Daoy (cell line): ENCODE results near the gene TBPL2. TPM values are rescaled to one million over a fixed set of nuclear protein-coding genes. Genes with fewer than 3 reads are reported as not detected.
A peak's percentile ranks its signal among the peaks of the same experiment; 100 is the strongest.
"Not testable (repeated sequence)": the region's sequence is repeated elsewhere in the genome, so short reads cannot be mapped to it uniquely, and the experiment has no call there.

Experiments
- DNase-seq: peaks from one replicate; pipeline ENCODE4 v3.0.0-alpha.2; 2015; ENCODE audit warnings: low read depth
- total RNA-seq: library from RNA; depleted of rRNA; stranded (reverse); fragments of >200 nt; shearing (Covaris generic); gene quantifications from 2 replicates; pipeline ENCODE4 v1.2.3, GENCODE V29; 2014; rRNA removed

The TBPL2 gene
- total RNA-seq = not detected in 2 replicates

DNA sequence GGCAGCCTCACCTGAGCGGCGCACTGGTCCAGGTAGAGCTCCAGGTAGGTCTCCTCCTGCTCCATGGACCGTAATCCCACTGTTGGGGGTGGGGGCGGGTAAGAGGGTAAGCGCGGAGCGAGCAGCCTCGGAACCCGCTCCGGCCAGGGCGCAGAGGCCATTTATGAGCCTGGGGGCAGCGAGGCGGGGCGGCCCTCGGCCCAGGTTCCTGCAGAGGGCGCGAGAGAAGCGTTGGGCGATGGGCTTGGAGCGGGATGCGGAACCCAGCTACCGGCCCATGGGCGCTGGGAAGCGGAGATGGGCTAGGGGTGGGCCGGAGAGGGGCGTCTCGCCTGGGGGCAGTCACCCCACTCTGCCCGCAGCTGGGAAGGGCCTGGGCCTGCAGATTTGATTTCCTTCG is at the start of gene TBPL2:
TBPL2 (minus strand) TSS at position 232 of the 400 bp plus-strand sequence; CDS start at position 65, 167 bp downstream.
- DNase-seq = no peak

DNA sequence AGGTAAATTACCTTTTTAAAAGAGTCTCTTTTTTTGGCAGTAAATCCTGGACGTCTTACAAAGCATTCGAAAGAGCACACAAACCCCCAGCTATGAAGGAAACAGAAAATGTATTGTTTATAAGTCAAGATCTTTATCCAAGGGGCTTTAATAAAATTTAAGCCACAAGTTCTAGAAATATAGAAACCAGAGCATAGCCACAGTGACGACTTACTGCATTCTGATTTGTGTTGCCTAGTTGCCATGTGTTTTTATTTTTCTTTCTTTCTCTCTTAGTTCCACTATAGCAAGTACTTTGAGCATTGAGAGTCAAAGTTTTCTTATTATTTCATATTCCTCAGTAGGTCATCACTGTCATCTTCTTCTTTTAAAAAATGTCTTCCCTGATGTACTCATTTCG is 47.8 kb upstream of the TBPL2 start:
- no peak for DNase-seq

DNA sequence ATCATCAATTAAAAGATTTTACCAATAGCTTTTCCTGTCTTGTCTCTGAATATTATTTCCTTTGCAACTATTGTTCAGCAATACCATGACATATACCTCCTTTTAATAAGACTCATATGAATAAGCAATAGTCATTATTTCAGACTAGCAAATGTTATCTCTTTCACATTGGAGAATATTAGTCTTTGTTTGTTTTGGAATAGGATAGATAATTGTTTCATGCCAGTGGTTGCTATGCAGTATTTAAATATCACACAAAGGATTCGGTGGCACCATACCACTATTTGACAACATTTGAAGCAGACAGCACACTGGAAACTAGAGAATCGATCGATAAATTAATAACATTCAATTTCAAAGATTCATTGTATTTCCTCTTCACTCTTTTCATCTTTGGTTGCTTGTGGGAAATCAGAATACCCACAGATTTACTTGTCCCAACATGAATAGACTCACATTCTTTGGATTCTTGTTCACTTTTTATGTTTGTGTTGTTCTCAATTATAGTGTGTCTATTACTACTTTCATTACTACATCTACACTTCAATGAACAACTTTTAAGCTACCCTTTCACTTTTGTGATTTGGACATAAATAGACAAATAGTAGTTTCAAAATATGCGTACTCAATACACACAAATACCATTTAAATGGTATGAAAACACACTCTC is 42.7 kb upstream of the TBPL2 start:
- no peak for DNase-seq

DNA sequence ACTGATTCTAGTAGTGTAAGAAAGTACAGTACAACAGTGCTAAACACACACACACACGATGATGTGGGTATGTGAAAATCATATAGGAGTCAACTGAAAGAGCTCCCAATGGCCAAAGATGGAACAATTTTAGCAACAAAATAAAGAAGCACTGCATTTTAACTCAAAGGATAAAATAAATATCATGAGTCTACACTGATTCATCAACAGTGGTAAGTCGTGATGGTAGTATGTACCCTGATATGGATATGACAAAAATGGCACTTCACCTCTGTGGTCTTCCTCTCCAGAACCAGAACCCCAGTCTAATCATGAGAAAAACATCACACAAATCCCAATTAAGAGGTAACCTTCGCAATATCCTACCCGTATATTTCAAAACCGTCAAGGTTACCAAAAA is 41.4 kb upstream of the TBPL2 start:
- DNase-seq = no peak

DNA sequence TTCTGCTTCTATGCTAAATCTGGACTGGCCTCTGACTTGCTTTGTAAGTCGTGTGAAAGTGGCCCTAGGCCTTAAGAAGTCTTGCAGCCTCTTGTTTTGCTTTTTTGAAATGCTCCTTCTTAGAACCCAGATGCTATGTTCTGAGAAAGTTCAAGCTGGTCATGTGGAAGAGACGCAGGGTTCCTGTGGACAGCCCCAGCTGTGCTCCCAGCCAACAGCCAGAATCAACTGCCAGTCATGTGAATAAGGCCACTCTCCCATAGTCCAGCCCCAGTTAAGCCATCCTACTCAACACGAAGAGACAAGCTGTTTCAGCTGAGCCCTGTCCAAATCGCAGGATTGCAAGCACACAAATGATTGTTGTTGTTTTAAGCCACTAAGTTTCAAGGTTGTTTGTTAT is 37.3 kb upstream of the TBPL2 start:
- no peak for DNase-seq

DNA sequence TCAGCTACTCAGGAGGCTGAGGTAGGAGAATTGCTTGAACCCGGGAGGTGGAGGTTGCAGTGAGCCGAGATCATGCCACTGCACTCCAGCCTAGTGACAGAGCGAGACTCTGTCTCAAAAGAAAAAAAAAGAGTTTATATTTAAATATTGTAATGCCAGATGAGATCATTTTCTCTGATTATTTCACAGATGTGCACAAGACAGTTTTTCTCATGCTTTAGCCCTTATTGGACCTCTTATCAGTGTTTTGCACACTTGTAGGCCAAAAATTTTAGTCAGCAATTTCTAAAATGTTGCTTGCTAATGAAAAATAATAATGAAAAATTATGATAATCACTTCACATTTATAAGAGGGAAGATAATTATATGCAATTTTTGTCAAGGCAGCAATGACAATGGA is 36.0 kb upstream of the TBPL2 start:
- not testable (repeated sequence) for DNase-seq

DNA sequence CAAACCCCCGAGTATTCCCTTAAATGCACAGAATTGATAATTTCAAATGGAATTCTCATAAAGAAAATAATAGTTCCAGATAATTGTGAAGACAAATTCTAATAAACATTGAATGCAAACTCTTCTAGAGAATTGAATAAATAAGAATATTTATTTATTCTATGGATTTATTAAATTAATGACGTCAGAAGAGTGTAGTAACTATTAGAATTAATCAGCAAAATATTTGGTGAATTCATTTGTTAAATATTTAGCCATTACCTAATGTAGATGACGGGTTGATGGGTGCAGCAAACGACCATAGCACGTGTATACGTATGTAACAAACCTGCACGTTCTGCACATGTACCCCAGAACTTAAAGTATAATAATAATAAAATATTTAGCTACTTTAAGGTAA is 33.4 kb upstream of the TBPL2 start:
- DNase-seq = no peak

DNA sequence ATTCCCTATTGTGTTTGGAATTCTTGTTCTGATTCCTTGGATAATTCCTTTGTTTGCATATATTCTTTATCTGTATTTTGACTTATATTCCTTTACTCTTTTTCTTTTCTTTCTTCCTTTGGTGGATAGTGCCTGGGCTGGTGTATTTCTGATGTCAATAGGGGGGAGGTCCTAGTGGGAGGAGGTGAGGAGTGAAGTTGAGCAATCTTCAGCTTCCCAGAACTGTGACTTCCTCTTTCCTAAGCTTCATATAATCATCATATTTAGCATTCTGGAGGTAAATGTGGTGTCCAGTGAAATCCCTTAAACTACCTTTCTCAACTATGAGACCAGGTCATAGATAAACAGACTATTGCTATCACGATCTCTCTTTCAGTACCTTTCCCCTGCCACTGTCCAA is 29.6 kb upstream of the TBPL2 start:
- no peak for DNase-seq

DNA sequence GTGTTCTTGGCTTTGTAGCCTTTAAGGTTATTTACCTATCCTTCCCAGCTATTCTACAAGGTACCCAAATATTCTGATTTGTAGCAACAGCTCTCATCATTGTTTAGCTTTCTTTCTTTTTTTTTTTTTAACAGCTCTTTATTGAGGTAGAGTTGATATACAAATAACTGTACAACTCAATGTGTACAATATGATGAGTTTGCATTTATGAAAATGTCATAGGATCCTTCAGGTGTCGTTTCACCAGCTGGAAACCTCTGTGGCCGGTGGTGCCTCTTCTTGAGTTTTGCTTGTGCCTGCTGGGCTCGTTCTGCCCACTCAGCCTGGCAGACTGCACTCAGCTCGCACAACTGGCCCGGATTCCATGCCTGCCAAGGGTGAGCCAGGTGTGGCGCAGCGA is 26.9 kb upstream of the TBPL2 start:
- no peak for DNase-seq

DNA sequence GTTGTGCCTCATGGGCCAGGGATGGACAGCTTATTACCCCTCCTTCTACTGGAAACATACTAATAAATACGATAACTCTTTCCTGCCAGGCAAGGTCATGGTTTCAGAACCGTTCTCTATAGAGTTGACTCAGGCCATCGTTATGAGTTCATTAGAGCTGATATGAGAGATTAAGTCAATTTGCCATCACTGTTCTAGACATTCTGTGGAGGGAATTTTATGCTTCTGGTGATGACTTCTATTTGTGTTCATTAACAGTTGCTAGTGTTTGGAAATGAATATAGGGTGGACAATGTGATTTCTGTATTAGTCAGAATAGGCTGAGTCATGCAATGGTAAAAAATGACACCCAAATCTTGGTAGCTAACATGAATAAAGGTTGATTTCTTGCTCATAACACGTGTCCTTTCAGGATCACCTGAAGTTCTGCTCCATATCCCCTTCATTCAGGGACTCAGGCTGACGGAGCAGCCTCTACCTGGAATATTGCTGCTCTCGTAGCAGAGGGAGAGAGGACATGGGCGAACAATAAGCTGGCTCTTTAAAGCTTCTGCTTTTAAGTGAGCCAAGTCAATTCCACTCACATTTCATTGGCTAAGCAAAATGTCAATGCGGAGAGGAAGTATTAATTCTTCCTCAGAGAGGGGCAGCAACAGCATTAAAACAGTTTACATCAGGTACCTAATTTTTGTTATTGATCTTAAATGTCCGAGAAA is 18.5 kb upstream of the TBPL2 start:
- peak; percentile 65 for DNase-seq

DNA sequence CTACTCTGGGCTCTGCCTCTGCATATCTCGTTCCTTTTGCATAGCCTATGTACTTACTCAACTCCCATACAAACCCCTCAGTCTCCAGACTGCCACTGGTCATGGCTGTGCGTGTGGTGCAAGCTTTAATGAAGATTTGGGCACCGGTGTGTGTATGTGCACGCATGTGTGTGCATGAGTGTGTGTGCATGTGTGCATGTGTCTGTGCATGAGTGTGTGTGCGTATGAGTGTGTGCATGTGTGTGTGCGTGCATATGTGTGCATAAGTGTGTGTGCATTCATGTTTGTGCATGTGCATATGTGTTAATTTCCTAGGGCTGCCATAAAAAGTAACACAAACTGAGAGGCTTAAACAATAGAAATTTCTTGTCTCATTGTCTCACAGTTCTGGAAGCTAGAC is 17.1 kb upstream of the TBPL2 start:
- no peak for DNase-seq

DNA sequence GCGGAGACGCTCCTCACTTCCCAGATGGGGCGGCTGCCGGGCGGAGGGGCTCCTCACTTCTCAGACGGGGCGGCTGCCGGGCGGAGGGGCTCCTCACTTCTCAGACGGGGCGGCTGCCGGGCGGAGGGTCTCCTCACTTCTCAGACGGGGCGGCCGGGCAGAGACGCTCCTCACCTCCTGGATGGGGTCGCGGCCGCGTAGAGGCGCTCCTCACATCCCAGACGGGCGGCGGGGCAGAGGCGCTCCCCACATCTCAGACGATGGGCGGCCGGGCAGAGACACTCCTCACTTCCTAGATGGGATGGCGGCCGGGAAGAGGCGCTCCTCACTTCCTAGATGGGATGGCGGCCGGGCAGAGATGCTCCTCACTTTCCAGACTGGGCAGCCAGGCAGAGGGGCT is 16.0 kb upstream of the TBPL2 start:
- DNase-seq = not testable (repeated sequence)

DNA sequence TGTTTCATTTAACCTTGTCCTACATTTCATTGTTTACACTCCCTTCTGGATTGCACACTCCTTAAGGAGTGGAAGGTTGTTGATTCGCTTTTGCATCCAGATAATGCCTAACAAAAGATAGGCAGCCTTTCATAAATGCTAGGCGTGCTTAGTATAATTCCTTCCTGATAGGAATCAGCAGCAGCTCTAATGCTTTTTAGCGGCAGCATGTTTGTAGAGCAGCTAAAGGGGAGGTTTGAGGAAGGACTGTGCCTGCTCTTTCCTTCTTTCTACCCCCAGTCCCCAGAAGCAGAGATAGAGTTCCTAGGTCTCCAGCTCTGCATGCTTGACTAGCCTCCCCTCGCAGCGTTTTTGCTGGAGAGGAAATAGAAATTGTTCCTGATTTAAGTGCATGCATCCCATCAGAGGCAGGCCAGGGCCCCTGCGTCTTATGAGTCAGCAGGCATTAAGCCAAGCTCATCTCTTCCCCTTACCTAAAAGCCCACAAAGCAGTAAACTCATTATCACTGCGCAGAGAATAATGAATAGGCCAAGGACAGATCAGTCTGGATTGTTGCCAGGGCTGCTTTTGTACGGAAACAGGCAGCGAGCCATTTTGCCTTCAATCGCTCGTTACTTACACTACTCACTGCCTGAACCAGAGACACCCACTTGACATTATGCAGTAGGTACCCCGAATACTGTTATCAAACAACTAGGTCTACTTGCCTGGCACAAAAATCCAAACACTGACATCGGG is 14.0 kb upstream of the TBPL2 start:
- peak; percentile 89 for DNase-seq

DNA sequence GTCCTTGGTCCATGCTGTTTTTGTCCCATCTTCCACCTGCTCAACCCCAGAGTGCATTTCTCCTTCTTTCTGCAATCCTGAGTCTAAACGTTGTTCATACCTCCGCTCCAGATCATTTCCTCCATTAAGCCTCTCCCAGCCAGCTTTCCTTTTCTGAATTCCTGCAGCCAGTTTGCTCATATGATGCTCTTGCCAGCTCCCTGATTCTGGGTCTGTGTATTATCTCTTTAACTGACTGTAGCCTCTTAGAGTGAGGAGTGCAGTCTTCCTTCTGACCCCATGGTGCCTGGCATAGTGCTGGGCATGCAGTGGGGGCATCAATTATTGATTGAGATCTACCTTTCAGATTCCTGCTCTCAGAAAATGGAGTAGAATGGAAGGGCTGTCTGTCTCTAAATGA is 11.5 kb upstream of the TBPL2 start:
- DNase-seq = no peak

DNA sequence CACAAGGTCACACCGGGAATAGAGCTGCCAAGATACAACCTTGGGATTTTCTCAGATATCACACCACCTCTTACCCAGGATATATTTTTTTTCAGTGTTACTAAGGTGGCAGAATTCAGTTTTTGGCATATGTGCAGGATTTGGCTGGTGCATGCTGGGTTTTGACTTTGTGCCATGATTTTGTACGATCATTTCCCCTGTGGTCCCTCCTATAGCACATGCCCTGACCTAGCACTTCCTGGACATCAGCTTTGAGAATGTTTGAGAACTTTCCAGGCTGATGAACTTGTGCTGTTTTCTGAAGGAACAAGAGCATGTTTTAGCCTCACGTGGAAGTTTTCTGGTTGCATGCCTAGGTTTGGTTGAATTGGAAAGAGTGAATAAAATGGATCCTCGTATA is 11.0 kb upstream of the TBPL2 start:
- DNase-seq = no peak

DNA sequence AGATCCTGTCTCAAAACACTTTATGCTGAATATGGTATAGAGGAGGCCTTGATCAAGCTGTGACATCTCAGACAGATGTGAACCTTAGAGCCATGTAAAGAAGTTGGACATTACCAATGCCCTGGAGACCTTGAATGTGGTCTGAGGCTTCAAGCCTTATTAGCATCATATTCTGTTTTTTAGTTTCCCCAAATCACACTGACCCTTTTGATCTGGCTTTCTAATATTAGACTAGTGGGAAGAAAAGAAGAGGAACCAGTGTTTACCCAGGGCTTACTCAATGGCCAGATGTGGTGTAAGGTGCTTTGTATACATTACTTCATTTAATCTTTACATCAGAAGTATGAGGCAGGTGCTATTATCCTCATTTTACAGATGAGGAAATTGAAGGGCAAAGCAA is 10.6 kb upstream of the TBPL2 start:
- no peak for DNase-seq

DNA sequence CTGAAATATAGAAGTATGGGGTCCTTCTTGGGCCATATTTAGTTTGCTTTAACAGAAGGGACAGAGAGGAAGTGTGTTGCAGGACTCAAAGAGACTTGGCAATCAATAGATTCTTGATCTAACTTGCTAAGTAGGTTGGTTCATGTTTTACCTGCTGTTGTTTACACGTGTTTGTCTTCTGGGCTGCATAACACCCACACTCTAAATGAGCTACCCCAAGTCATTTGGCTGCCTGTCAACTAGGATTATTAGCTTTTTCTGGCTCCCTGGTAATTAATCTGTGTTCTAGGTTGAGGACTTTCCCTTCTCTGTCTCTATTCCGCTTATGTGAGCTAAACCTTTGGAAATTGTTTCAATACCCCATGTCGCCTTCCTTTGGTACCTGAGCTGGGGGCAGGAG is 10.1 kb upstream of the TBPL2 start:
- DNase-seq = no peak

DNA sequence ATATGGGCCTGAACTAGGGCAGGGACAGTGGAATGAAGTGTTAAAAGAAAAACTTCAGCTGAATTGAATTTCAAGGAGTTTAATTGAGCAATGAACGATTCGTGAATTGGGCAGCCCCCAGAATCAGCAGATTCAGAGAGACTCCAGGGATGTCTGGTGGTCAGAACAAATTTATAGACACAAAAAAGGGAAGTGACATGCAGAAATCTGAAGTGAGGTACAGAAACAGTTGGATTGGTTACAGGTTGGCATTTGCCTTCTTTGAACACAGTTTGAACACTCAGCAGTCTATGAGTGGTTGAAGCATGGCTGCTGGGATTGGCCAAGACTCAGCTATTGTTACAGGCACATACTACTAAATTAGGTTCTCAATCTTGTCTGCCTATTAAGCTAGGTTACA is 9.7 kb upstream of the TBPL2 start:
- no peak for DNase-seq

DNA sequence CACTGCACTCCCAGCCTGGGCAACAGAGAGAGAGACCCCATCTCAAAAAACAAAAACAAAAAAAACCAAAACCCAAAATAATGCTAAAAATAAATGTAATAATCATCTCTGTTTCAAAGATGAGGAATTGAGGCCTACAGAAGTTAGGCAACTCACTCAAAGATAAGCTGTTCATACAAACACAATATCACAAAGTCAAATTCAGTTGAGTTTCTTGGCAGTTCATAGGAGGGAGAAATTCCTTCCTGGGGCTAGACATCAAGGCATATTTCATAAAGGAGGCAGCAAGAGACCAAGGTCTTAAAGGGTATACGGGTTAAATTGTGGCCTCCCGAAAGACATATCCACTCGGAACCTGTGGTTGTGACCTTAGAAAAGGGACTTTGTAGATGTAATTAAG is 8.7 kb upstream of the TBPL2 start:
- DNase-seq = no peak

DNA sequence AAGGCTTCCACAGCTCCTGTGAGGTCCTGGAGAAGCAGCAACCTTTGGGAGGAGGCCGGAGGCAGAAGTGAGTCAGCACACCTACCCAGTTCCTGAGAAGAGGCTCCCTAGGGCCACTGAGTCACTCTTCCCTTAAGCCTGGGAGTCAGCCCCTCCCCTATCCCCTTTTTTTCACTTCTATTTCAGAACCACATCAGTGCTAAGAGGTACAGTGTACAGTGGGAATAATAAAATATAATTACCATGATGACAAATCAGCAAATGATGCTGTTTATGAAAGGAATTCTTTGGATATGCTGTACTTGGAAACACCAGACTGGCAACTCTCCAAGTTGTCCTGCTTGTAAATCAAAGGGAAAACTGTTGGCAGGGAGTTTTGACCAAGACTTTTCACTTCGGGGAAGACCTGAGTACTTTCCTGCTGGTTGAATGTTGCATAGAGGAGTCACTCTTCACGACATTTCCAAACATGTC is 7.8 kb upstream of the TBPL2 start:
- DNase-seq = peak; percentile 99

DNA sequence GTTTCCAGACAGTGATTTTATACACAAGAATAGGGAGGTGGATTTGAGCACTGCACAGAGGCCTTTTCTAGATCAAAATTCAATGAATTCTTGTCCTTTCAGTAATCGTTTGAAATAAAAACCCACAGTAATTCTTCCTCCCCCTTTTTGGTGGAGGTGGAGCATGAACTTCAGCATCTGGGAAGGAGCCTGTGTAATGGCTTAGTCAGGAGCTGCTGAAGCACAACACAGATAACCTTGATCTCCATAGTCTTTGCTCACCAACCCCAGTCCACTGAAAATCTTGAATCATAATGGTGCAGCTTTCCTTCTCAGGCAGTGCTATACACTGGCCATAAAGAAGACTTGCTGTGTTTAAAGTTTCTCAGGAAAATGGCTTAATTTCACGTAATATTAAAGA is 6.4 kb upstream of the TBPL2 start:
- peak; percentile 84 for DNase-seq

DNA sequence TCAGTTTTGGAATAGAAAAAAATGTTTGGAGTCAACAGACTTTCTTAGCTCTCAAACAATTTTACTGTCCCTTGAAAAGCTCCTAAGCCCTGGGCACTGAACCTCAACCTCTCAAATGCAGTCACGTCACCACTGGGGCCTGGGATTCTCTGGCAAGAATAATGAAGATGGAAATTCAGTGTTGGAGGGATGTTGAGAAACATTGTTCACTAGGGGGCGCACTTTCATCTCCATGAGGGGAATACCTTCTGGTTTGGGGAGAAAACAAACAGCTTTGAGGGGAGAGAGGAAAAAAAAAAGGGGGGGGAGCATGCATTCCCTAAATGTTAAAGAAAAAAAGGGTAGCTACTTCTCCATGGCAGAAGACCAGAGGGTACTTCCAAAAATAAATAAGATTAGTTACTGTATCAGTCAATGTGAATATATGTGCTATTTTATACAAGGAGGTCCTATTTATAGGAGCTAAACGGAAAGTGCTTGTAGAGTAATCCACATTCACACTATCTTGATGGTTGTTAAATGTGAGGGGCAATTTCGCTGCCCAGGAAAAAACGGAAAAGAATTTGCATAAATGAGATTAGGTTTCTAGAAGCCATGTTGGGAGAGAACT is 5.8 kb upstream of the TBPL2 start:
- DNase-seq = peak; percentile 87
